Measurements from ENCODE around the gene TNNI3.
"Not testable (repeated sequence)": the region's sequence is repeated elsewhere in the genome, so short reads cannot be mapped to it uniquely, and the experiment has no call there.

Gene TNNI3

GRCh38 chr19:55109527-55110291 is 47.8 kb downstream of the TNNI3 start:
- Histone ChIP-seq H3K27me3 (no peaks in the 10 kb centered on the region), H3K36me3 (peaks cover 9% of the 10 kb centered on the region), H3K9me3 (no peaks in the 10 kb centered on the region), H3K4me3 (ENCODE audit: low read depth, low read length) (no peak overlapping the region), H3K4me1 (no peaks in the 10 kb centered on the region)
- TF ChIP-seq, protein P1, sequence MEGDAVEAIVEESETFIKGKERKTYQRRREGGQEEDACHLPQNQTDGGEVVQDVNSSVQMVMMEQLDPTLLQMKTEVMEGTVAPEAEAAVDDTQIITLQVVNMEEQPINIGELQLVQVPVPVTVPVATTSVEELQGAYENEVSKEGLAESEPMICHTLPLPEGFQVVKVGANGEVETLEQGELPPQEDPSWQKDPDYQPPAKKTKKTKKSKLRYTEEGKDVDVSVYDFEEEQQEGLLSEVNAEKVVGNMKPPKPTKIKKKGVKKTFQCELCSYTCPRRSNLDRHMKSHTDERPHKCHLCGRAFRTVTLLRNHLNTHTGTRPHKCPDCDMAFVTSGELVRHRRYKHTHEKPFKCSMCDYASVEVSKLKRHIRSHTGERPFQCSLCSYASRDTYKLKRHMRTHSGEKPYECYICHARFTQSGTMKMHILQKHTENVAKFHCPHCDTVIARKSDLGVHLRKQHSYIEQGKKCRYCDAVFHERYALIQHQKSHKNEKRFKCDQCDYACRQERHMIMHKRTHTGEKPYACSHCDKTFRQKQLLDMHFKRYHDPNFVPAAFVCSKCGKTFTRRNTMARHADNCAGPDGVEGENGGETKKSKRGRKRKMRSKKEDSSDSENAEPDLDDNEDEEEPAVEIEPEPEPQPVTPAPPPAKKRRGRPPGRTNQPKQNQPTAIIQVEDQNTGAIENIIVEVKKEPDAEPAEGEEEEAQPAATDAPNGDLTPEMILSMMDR (IDR thresholded peaks at IDR 0.05; ENCODE audit: low read depth, low read length), result no peak
- no peak for DNase-seq

DNA sequence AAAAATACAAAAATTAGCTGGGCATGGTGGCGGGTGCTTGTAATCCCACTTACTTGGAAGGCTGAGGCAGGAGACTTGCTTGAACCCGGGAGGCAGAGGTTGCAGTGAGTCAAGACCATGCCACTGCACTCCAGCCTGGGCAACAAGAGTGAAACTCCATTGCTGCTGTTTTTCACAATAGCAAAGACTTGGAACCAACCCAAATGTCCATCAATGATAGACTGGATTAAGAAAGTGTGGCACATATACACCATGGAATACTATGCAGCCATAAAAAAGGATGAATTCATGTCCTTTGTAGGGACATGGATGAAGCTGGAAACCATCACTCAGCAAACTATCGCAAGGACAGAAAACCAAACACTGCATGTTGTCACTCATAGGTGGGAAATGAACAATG is 50.3 kb downstream of the TNNI3 start:
- H3K4me3 ChIP-seq (ENCODE audit: low read depth, low read length); H3K27me3 ChIP-seq; H3K9me3 ChIP-seq; DNase-seq; H3K4me1 ChIP-seq: not testable (repeated sequence)
- H3K36me3 ChIP-seq, result peaks cover 11% of the 10 kb centered on the region

DNA sequence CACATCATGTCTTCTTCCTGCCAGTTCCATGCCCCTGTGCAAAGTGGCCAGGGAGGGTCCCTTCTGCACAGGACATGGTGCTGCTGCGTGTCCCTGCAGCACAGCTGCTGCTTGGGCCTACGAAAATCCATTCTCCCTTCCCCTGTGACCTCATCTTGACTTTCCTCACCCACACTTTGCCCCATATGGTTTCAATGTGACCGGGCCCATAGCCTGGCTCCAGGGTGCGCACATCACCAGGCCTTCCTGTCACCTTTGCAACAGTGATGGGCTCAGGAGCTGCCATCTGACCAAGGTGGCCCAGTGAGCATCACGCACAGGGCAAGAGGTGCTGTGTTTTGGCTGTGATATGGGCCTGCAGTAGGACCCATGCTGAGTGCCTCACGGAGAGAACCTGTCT is 50.9 kb downstream of the TNNI3 start:
- Histone ChIP-seq H3K27me3 (no peaks in the 10 kb centered on the region), H3K4me3 (ENCODE audit: low read depth, low read length) (no peak overlapping the region), H3K9me3 (no peaks in the 10 kb centered on the region), H3K4me1 (no peaks in the 10 kb centered on the region), H3K36me3 (peaks cover 13% of the 10 kb centered on the region)
- no peak for DNase-seq
- TF ChIP-seq, protein P1 (IDR thresholded peaks at IDR 0.05; ENCODE audit: low read depth, low read length), result no peak

- Histone ChIP-seq H3K27me3 (no peaks in the 10 kb centered on the region), H3K9me3 (no peaks in the 10 kb centered on the region), H3K4me1 (no peaks in the 10 kb centered on the region), H3K36me3 (peaks cover 15% of the 10 kb centered on the region), H3K4me3 (ENCODE audit: low read depth, low read length) (no peak overlapping the region)
- TF ChIP-seq, protein P1 (IDR thresholded peaks at IDR 0.05; ENCODE audit: low read depth, low read length), result no peak
- DNase-seq, result no peak
These were observed 52.3 kb downstream of the TNNI3 start for GRCh38 chr19:55105237-55105636.

DNA sequence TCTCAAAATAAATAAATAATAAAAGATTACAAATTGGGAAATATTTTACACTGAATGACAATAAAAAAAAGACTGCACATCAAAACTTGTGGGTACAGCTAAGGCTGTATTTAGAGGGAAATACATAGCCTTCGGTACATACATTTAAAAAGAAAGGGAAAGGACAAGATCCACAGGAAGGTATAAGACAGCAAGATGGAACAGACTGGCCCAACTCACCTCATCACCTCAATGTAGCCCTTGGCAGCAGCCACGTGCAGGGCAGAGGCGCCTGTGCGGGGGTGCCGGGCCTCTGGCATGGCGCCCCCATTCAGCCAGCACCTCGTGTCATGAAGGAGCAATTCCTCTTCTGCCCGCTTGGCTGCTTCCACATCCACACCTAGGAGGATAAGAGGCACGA is 54.3 kb downstream of the TNNI3 start:
- H3K4me1 ChIP-seq, result no peaks in the 10 kb centered on the region
- TF ChIP-seq, protein P1 (IDR thresholded peaks at IDR 0.05; ENCODE audit: low read depth, low read length), result no peak
- H3K4me3 ChIP-seq (ENCODE audit: low read depth, low read length), result no peak overlapping the region
- no peaks in the 10 kb centered on the region for H3K27me3 ChIP-seq
- H3K36me3 ChIP-seq, result peaks cover 9% of the 10 kb centered on the region; the same call in 1 of the 2 replicates
- no peaks in the 10 kb centered on the region for H3K9me3 ChIP-seq
- no peak for DNase-seq

All from BE2C (cell line).